22Rv1 (cell line): ENCODE results near the gene MALRD1.
"Not testable (repeated sequence)": the region's sequence is repeated elsewhere in the genome, so short reads cannot be mapped to it uniquely, and the experiment has no call there.

Experiments used
- ZFX ChIP-seq: fragments of 450-650 bp; IDR thresholded peaks from 2 replicates; pipeline ENCODE4 v1.6.1; 2017; ENCODE audit warnings: antibody characterized with exemption, borderline replicate concordance
- TF ChIP-seq, protein P1 (sequence below): fragments of 450-650 bp; IDR thresholded peaks from 2 replicates; pipeline ENCODE4 v1.5.1; 2017; ENCODE audit warnings: mild to moderate bottlenecking

DNA sequence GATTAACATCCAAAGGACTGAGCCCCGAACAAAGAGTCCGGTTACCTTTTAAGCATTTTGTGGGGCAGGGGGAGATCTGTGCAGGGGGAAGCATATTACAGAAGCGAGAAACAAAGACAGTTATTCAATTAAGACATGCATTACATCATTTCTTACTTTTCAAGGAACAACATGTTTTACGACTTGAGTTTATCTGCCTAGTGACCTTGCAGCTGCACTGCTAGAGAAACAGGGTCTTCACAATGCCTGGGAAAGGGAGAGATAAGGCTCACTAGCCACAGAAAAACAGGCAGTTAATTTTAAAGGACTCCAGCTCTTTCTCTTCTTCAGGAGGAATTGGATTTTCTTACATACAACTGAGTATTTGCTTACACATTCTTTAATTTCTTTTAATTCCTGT is 693.5 kb downstream of the MALRD1 start:
- TF ChIP-seq, protein P1, sequence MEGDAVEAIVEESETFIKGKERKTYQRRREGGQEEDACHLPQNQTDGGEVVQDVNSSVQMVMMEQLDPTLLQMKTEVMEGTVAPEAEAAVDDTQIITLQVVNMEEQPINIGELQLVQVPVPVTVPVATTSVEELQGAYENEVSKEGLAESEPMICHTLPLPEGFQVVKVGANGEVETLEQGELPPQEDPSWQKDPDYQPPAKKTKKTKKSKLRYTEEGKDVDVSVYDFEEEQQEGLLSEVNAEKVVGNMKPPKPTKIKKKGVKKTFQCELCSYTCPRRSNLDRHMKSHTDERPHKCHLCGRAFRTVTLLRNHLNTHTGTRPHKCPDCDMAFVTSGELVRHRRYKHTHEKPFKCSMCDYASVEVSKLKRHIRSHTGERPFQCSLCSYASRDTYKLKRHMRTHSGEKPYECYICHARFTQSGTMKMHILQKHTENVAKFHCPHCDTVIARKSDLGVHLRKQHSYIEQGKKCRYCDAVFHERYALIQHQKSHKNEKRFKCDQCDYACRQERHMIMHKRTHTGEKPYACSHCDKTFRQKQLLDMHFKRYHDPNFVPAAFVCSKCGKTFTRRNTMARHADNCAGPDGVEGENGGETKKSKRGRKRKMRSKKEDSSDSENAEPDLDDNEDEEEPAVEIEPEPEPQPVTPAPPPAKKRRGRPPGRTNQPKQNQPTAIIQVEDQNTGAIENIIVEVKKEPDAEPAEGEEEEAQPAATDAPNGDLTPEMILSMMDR, result not testable (repeated sequence)
- TF ChIP-seq ZFX, result not testable (repeated sequence)
